ENCODE data around the gene BSDC1.

- TF ChIP-seq, protein P1, sequence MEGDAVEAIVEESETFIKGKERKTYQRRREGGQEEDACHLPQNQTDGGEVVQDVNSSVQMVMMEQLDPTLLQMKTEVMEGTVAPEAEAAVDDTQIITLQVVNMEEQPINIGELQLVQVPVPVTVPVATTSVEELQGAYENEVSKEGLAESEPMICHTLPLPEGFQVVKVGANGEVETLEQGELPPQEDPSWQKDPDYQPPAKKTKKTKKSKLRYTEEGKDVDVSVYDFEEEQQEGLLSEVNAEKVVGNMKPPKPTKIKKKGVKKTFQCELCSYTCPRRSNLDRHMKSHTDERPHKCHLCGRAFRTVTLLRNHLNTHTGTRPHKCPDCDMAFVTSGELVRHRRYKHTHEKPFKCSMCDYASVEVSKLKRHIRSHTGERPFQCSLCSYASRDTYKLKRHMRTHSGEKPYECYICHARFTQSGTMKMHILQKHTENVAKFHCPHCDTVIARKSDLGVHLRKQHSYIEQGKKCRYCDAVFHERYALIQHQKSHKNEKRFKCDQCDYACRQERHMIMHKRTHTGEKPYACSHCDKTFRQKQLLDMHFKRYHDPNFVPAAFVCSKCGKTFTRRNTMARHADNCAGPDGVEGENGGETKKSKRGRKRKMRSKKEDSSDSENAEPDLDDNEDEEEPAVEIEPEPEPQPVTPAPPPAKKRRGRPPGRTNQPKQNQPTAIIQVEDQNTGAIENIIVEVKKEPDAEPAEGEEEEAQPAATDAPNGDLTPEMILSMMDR (IDR thresholded peaks at IDR 0.05) = no peak
- no peak for TF ChIP-seq POLR2A (IDR thresholded peaks at IDR 0.05)
These were observed 64.2 kb downstream of the BSDC1 start for GRCh38 chr1:32329931-32330466.
